ENCODE results near the gene UBE2H.

GRCh38 chr7:129866251-129866650, 86.5 kb downstream of the UBE2H start:
- TF ChIP-seq CTCF (IDR thresholded peaks at IDR 0.05) (no peak), POLR2A (IDR thresholded peaks at IDR 0.05) (no peak)

All from body of pancreas (tissue), 4 donors.